MCF 10A (cell line): Measurements from ENCODE around the gene SHISA7. TPM values are rescaled to one million over a fixed set of nuclear protein-coding genes. Genes with fewer than 3 reads are reported as not detected.
"Not testable (repeated sequence)": the region's sequence is repeated elsewhere in the genome, so short reads cannot be mapped to it uniquely, and the experiment has no call there.

Experiments
- BruUV-seq: library from RNA; stranded (reverse); fragments of 400-500 nt; replicated peaks from 2 replicates; lab custom pipeline; 2021; lab: Mats Ljungman, UMichigan
- CTCF ChIA-PET: fragments of 300-600 bp; sonication (Branson Sonifier 250); formaldehyde crosslinking; extraction: SDS; loops from one replicate; lab custom pipeline; 2021; ENCODE audit warnings: antibody characterized with exemption, inconsistent platforms; lab: Yijun Ruan, JAX
- POLR2A ChIA-PET: fragments of 300-600, 350-650 bp; sonication (Branson Sonifier 250); formaldehyde crosslinking; extraction: SDS; loops from one replicate; lab custom pipeline; 2020; ENCODE audit warnings: antibody characterized with exemption, inconsistent platforms; lab: Yijun Ruan, JAX
- DNase-seq: peaks from one replicate; pipeline ENCODE4 v3.0.0-alpha.2; 2018; ENCODE audit not compliant: unreplicated experiment
- H3K27ac Mint-ChIP-seq: one replicate; pipeline ENCODE4 v1.8.0; 2022; ENCODE audit warnings: mild to moderate bottlenecking, low read depth, mixed read lengths; ENCODE audit not compliant: unreplicated experiment
- H3K27me3 Mint-ChIP-seq: one replicate; pipeline ENCODE4 v1.8.0; 2022; ENCODE audit warnings: mixed read lengths; ENCODE audit not compliant: insufficient read depth, unreplicated experiment
- H3K36me3 Mint-ChIP-seq: one replicate; pipeline ENCODE4 v1.8.0; 2022; ENCODE audit warnings: mild to moderate bottlenecking, moderate library complexity, mixed read lengths; ENCODE audit not compliant: insufficient read depth, unreplicated experiment
- H3K4me1 Mint-ChIP-seq: one replicate; pipeline ENCODE4 v1.8.0; 2022; ENCODE audit warnings: mixed read lengths; ENCODE audit not compliant: insufficient read depth, unreplicated experiment
- H3K4me3 Mint-ChIP-seq: one replicate; pipeline ENCODE4 v1.8.0; 2022; ENCODE audit warnings: mild to moderate bottlenecking, moderate library complexity, mixed read lengths; ENCODE audit not compliant: unreplicated experiment
- H3K9me3 Mint-ChIP-seq: one replicate; pipeline ENCODE4 v1.8.0; 2022; ENCODE audit warnings: mixed read lengths; ENCODE audit not compliant: unreplicated experiment
- intact Hi-C: fragments of 100-400 bp; cut with micrococcal nuclease; formaldehyde crosslinking; loops from 2 replicates; pipeline ENCODE4 v1.14.1; 2022
- total RNA-seq: library from RNA; stranded (reverse); gene quantifications from 2 replicates; pipeline ENCODE4 v1.2.3, GENCODE V29; 2022
- TF ChIP-seq, protein P1 (sequence below): fragments of 200-600 bp; IDR thresholded peaks from one replicate; pipeline ENCODE4 v1.8.0; 2022; ENCODE audit warnings: antibody characterized with exemption, mild to moderate bottlenecking; ENCODE audit not compliant: unreplicated experiment

The SHISA7 gene
- total RNA-seq, 1 experiment from 2014 or later: not detected

DNA sequence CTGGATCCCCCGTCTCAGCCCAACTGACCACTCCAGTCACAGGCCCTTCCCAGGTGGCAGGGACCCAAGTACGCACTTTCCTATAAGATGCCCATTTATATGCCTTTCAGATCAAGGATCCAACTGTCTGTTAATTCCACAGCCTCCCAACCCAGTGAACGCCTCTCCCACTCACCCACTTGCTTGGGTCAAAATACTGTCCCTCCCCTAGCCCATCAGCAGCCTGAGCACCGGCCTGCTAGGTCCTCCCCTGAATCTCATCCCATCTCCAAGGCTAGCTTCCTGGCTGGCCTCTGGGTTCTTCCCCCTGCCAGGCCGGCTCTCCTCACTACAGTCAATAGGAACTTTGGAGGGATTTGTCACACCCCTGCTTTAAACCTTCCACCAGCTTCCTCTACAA, 37.5 kb downstream of the SHISA7 start:
- DNase-seq: no peak
- Mint-ChIP-seq H3K9me3 (no peaks in the 10 kb centered on the region), H3K4me1 (peaks cover 21% of the 10 kb centered on the region), H3K36me3 (peaks cover 66% of the 10 kb centered on the region), H3K27ac (peak overlapping the region; percentile 99), H3K27me3 (no peaks in the 10 kb centered on the region), H3K4me3 (peak overlapping the region; percentile 94)
- intact Hi-C loops: no loop called here
- ChIA-PET CTCF (interaction anchor here (0.5 to 1.9 kb wide), 6 partner anchors 62 to 1014 kb away, joined by 3 to 5 read pairs (median 4); no protein-coding TSS in a partner anchor), POLR2A (interaction anchor here (0.7 to 6.1 kb wide), 4 partner anchors 17 to 265 kb away, joined by 3 to 57 read pairs (median 30); partner anchors contain the start of genes KMT5C, RPL28 and TMEM238)
- TF ChIP-seq, protein P1, sequence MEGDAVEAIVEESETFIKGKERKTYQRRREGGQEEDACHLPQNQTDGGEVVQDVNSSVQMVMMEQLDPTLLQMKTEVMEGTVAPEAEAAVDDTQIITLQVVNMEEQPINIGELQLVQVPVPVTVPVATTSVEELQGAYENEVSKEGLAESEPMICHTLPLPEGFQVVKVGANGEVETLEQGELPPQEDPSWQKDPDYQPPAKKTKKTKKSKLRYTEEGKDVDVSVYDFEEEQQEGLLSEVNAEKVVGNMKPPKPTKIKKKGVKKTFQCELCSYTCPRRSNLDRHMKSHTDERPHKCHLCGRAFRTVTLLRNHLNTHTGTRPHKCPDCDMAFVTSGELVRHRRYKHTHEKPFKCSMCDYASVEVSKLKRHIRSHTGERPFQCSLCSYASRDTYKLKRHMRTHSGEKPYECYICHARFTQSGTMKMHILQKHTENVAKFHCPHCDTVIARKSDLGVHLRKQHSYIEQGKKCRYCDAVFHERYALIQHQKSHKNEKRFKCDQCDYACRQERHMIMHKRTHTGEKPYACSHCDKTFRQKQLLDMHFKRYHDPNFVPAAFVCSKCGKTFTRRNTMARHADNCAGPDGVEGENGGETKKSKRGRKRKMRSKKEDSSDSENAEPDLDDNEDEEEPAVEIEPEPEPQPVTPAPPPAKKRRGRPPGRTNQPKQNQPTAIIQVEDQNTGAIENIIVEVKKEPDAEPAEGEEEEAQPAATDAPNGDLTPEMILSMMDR: no peak
- BruUV-seq: no TSS peak

DNA sequence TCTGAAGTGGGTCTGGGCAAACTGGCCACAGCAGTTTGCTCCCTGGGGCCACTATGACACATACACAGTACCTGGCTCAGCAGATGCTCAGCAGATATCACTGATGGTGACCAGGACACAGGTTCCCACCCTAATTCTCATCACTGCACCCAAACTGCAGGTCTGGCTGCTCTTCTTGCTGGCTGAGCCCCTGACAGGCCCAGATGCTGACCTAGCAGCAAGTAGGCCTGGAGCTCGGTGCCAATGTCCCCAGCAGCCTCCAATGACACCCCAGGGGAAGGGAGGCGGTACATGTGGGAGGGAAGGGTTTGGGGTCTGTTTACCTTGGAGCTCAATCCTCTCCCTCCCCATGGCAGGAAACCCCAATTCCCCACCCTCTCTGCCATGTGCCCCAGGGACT, 40.6 kb downstream of the SHISA7 start:
- no peaks in the 10 kb centered on the region for H3K27me3 Mint-ChIP-seq
- H3K4me3 Mint-ChIP-seq: no peak overlapping the region
- BruUV-seq: no TSS peak
- ChIA-PET CTCF (interaction anchor here (0.9 to 1.1 kb wide), 4 partner anchors 16 to 111 kb away, joined by 3 to 5 read pairs (median 4); no protein-coding TSS in a partner anchor), POLR2A (interaction anchor here (0.6 to 1.1 kb wide), 2 partner anchors 8 to 15 kb away, joined by 3 read pairs; no protein-coding TSS in a partner anchor)
- H3K27ac Mint-ChIP-seq: no peak overlapping the region
- H3K36me3 Mint-ChIP-seq: peaks cover 53% of the 10 kb centered on the region
- TF ChIP-seq, protein P1: no peak
- DNase-seq: no peak
- intact Hi-C loops: no loop called here
- H3K9me3 Mint-ChIP-seq: no peaks in the 10 kb centered on the region
- H3K4me1 Mint-ChIP-seq: peaks cover 21% of the 10 kb centered on the region

DNA sequence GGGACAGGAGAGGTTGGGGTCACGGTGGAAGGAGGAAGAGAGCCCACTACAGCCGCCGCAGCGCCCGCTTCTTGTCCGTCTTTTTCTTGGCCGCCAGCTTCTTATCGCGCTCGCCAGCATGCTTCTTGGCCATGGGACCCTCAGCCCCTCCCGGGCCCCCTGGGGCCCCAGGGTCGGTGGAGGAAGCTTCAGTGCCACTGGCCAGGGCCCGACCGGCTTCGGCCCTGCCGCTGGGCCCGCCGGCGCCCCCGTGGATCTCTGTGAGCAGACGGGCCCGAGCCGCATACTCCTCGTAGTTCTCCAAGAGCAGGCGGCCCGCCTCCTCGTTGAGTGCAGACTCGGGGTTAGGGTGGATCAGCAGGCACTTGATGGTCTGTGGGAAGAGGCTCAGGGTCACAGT, 41.7 kb downstream of the SHISA7 start:
- H3K27ac Mint-ChIP-seq, H3K4me3 Mint-ChIP-seq, BruUV-seq, intact Hi-C loops, DNase-seq, H3K27me3 Mint-ChIP-seq, POLR2A ChIA-PET, H3K9me3 Mint-ChIP-seq: not testable (repeated sequence)
- Mint-ChIP-seq H3K4me1 (peaks cover 16% of the 10 kb centered on the region), H3K36me3 (peaks cover 46% of the 10 kb centered on the region)
- CTCF ChIA-PET: interaction anchor here (0.7 to 1.6 kb wide), 2 partner anchors 13 to 99 kb away, joined by 4 read pairs; no protein-coding TSS in a partner anchor

DNA sequence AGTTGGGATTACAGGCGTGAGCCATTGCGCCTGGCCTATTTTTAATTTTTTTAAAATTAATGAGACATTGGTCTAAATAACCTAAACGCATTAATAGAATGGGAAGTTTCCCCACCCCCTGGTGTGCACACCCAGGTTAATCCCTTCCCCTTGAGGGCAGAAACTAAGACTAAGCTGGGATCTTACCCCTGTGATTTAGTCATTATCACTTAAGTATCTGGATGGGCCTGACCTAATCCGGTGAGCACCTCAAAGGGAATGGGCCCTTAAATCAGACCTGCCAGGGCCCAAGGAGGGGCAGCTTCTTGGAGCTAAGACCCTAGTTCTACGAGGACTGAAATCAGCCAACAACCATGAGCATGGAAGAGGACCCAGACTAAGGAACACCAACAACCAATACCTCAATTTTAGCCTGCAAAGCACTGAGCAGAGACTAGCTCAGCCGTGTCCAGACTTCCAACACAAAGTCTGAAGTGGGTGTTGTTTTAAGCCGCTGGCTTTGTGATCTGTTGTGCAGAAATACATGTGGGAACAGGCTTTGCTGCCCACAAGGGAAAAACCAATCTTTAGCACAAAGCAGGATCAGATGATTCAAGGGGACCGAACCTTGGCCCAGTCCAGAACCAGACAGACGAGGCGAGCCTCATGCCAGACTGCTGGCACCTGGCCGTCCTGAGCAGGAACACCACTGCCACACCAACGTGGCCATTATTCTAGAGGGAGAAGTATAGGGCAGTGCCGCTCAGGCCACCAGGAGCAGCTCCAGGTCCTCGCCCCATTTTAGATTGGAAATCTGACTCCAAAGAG, 42.6 kb downstream of the SHISA7 start:
- ChIA-PET CTCF (interaction anchor here (0.7 to 1.6 kb wide), 3 partner anchors 12 to 99 kb away, joined by 3 to 4 read pairs (median 4); no protein-coding TSS in a partner anchor), POLR2A (interaction anchor here (1.1 to 2.7 kb wide), 5 partner anchors 9 to 143 kb away, joined by 3 to 7 read pairs (median 4); no protein-coding TSS in a partner anchor)
- Mint-ChIP-seq H3K9me3 (no peaks in the 10 kb centered on the region), H3K27me3 (no peaks in the 10 kb centered on the region), H3K4me3 (no peak overlapping the region), H3K4me1 (peaks cover 7% of the 10 kb centered on the region), H3K36me3 (peaks cover 37% of the 10 kb centered on the region), H3K27ac (no peak overlapping the region)
- no peak for DNase-seq
- intact Hi-C loops: no loop called here
- TF ChIP-seq, protein P1: no peak
- no TSS peak for BruUV-seq
